K562 (cell line): ENCODE data around the gene RBBP8.

Experiments used
- ADNP ChIP-seq: fragments of 200-800 bp; sonication (Bioruptor generic); IDR thresholded peaks from 2 replicates; pipeline ENCODE4 v1.6.1; 2016; ENCODE audit warnings: missing genetic modification characterization, missing compliant biosample characterization
- ELF4 ChIP-seq: fragments of 450-650 bp; formaldehyde crosslinking; IDR thresholded peaks from 2 replicates; pipeline ENCODE4 v1.4.0; 2022; ENCODE audit warnings: missing genetic modification characterization
- EZH2 ChIP-seq: IDR thresholded peaks from 2 replicates; pipeline ENCODE4 v1.6.1; 2012; ENCODE audit warnings: low read depth, mild to moderate bottlenecking, inconsistent platforms, low read length, borderline replicate concordance
- FOS ChIP-seq: IDR thresholded peaks from 3 replicates; pipeline ENCODE4 v1.6.1; 2011; ENCODE audit not compliant: insufficient read length; ENCODE audit errors: extremely low read depth
- RFX5 ChIP-seq: IDR thresholded peaks from 2 replicates; pipeline ENCODE4 v1.6.1; 2011; ENCODE audit warnings: low read depth, mild to moderate bottlenecking, improper control_type of control experiment, low read length
- SAFB2 ChIP-seq: fragments of 200-400 bp; formaldehyde crosslinking; IDR thresholded peaks from 2 replicates; pipeline ENCODE4 v1.6.1; 2018; ENCODE audit warnings: borderline replicate concordance, low read length, low read depth, moderate library complexity; ENCODE audit not compliant: severe bottlenecking
- TOE1 ChIP-seq, 2 experiments: fragments of 450-650 bp in 1 of 2; sonication (generic) in 1 of 2; formaldehyde crosslinking in 1 of 2; IDR thresholded peaks; 2 replicates each; pipeline versions ENCODE4 v1.7.1 to v1.8.0; 2016 to 2022; ENCODE audit warnings: borderline replicate concordance in 2 of 2, mild to moderate bottlenecking in 2 of 2, antibody characterized with exemption in 1 of 2, inconsistent platforms in 1 of 2, low read depth in 1 of 2, missing genetic modification reagents in 1 of 2, moderate library complexity in 1 of 2
- ZNF311 ChIP-seq: fragments of 250-450 bp; sonication (Bioruptor Pico); IDR thresholded peaks from 2 replicates; pipeline ENCODE4 v1.4.0; 2020; ENCODE audit warnings: mild to moderate bottlenecking, moderate library complexity
- TF ChIP-seq, protein P1 (sequence below): IDR thresholded peaks from 3 replicates; pipeline ENCODE4 v1.6.1; 2011; ENCODE audit warnings: borderline replicate concordance, mild to moderate bottlenecking, moderate library complexity; ENCODE audit not compliant: insufficient read length; ENCODE audit errors: extremely low read depth
- TF ChIP-seq, protein P2 (sequence below), 3 experiments: IDR thresholded peaks in 2 of 3; conservative IDR thresholded peaks in 1 of 3; 2 replicates each; pipeline ENCODE4 v1.5.1; 2011 to 2012; ENCODE audit warnings: low read length in 3 of 3, mild to moderate bottlenecking in 3 of 3, control low read depth in 2 of 3, improper control_type of control experiment in 1 of 3, inconsistent platforms in 1 of 3, low read depth in 1 of 3, mixed read lengths in 1 of 3, moderate library complexity in 1 of 3; ENCODE audit not compliant: insufficient read depth in 2 of 3
- TF ChIP-seq, protein P3 (sequence below): fragments of 200-800 bp; sonication (Bioruptor generic); IDR thresholded peaks from 2 replicates; pipeline ENCODE4 v1.6.1; 2017; ENCODE audit warnings: missing genetic modification characterization, missing compliant biosample characterization
- TF ChIP-seq, protein P4 (sequence below): fragments of 450-650 bp; formaldehyde crosslinking; IDR thresholded peaks from 2 replicates; pipeline ENCODE4 v1.4.0; 2022; ENCODE audit warnings: missing genetic modification characterization
- TF ChIP-seq, protein P5 (sequence below), 2 experiments: fragments of 450-650 bp in 1 of 2; IDR thresholded peaks; 2 replicates each; pipeline ENCODE4 v1.6.1; 2011 to 2017; ENCODE audit warnings: low read depth in 2 of 2, antibody characterized with exemption in 1 of 2, borderline replicate concordance in 1 of 2, low read length in 1 of 2, mild to moderate bottlenecking in 1 of 2, mixed read lengths in 1 of 2; ENCODE audit not compliant: control insufficient read depth in 1 of 2

DNA sequence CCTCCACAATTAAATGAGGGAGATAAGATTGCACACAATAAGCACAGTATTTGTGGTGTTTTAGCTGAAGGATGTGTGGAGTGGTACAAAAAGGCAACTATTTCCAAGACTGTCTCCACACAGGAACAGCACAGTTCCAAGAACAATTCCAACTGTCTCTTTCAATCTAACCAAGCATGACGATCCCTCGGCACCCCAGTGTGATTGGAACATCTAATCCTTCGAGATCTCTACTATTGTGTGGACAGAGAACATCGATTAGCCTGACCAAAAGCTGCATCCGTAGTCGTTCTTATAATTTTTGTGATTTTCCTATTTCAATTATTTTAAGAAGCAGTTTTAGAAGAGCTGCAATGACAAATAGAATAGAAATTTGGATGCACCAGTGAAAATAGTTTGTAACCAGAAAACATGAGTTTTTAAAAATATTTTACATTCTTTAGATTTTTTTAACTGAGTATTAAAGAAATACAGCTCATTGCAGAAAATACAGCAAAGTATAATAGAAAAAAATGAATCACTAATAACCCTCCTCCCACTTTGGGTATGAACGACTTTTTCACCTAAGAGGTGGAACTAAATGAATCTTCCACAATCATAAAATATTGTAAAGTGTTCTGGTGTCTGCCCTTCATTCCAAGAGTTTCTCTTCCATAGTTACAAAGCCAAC, 125.8 kb downstream of the RBBP8 start:
- TF ChIP-seq, protein P1, sequence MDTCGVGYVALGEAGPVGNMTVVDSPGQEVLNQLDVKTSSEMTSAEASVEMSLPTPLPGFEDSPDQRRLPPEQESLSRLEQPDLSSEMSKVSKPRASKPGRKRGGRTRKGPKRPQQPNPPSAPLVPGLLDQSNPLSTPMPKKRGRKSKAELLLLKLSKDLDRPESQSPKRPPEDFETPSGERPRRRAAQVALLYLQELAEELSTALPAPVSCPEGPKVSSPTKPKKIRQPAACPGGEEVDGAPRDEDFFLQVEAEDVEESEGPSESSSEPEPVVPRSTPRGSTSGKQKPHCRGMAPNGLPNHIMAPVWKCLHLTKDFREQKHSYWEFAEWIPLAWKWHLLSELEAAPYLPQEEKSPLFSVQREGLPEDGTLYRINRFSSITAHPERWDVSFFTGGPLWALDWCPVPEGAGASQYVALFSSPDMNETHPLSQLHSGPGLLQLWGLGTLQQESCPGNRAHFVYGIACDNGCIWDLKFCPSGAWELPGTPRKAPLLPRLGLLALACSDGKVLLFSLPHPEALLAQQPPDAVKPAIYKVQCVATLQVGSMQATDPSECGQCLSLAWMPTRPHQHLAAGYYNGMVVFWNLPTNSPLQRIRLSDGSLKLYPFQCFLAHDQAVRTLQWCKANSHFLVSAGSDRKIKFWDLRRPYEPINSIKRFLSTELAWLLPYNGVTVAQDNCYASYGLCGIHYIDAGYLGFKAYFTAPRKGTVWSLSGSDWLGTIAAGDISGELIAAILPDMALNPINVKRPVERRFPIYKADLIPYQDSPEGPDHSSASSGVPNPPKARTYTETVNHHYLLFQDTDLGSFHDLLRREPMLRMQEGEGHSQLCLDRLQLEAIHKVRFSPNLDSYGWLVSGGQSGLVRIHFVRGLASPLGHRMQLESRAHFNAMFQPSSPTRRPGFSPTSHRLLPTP, result no peak
- TF ChIP-seq SAFB2 (no peak), RFX5 (no peak), ZNF311 (CRISPR knock-in tag) (no peak), FOS (no peak), ELF4 (no peak), ADNP (tag) (no peak), TOE1 (IDR thresholded peaks at IDR 0.05; ENCODE audit: borderline replicate concordance) (no peak), TOE1 (CRISPR knock-in tag; IDR thresholded peaks at IDR 0.05; ENCODE audit: borderline replicate concordance, low read depth) (no peak), EZH2 (no peak)
- TF ChIP-seq, protein P2, sequence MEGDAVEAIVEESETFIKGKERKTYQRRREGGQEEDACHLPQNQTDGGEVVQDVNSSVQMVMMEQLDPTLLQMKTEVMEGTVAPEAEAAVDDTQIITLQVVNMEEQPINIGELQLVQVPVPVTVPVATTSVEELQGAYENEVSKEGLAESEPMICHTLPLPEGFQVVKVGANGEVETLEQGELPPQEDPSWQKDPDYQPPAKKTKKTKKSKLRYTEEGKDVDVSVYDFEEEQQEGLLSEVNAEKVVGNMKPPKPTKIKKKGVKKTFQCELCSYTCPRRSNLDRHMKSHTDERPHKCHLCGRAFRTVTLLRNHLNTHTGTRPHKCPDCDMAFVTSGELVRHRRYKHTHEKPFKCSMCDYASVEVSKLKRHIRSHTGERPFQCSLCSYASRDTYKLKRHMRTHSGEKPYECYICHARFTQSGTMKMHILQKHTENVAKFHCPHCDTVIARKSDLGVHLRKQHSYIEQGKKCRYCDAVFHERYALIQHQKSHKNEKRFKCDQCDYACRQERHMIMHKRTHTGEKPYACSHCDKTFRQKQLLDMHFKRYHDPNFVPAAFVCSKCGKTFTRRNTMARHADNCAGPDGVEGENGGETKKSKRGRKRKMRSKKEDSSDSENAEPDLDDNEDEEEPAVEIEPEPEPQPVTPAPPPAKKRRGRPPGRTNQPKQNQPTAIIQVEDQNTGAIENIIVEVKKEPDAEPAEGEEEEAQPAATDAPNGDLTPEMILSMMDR (IDR thresholded peaks at IDR 0.05 in 2 of 3, conservative IDR thresholded peaks at IDR 0.05 in 1 of 3; ENCODE audit: insufficient read depth in 2 of 3, low read depth in 1 of 3, low read length in 3 of 3), result no peak
- TF ChIP-seq, protein P3, sequence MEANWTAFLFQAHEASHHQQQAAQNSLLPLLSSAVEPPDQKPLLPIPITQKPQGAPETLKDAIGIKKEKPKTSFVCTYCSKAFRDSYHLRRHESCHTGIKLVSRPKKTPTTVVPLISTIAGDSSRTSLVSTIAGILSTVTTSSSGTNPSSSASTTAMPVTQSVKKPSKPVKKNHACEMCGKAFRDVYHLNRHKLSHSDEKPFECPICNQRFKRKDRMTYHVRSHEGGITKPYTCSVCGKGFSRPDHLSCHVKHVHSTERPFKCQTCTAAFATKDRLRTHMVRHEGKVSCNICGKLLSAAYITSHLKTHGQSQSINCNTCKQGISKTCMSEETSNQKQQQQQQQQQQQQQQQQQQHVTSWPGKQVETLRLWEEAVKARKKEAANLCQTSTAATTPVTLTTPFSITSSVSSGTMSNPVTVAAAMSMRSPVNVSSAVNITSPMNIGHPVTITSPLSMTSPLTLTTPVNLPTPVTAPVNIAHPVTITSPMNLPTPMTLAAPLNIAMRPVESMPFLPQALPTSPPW (CRISPR knock-in tag), result no peak
- TF ChIP-seq, protein P4, sequence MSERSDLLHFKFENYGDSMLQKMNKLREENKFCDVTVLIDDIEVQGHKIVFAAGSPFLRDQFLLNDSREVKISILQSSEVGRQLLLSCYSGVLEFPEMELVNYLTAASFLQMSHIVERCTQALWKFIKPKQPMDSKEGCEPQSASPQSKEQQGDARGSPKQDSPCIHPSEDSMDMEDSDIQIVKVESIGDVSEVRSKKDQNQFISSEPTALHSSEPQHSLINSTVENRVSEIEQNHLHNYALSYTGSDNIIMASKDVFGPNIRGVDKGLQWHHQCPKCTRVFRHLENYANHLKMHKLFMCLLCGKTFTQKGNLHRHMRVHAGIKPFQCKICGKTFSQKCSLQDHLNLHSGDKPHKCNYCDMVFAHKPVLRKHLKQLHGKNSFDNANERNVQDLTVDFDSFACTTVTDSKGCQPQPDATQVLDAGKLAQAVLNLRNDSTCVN (CRISPR knock-in tag), result no peak
- TF ChIP-seq, protein P5, sequence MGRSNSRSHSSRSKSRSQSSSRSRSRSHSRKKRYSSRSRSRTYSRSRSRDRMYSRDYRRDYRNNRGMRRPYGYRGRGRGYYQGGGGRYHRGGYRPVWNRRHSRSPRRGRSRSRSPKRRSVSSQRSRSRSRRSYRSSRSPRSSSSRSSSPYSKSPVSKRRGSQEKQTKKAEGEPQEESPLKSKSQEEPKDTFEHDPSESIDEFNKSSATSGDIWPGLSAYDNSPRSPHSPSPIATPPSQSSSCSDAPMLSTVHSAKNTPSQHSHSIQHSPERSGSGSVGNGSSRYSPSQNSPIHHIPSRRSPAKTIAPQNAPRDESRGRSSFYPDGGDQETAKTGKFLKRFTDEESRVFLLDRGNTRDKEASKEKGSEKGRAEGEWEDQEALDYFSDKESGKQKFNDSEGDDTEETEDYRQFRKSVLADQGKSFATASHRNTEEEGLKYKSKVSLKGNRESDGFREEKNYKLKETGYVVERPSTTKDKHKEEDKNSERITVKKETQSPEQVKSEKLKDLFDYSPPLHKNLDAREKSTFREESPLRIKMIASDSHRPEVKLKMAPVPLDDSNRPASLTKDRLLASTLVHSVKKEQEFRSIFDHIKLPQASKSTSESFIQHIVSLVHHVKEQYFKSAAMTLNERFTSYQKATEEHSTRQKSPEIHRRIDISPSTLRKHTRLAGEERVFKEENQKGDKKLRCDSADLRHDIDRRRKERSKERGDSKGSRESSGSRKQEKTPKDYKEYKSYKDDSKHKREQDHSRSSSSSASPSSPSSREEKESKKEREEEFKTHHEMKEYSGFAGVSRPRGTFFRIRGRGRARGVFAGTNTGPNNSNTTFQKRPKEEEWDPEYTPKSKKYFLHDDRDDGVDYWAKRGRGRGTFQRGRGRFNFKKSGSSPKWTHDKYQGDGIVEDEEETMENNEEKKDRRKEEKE (IDR thresholded peaks at IDR 0.05; ENCODE audit: borderline replicate concordance in 1 of 2, control insufficient read depth in 1 of 2, low read depth in 2 of 2, low read length in 1 of 2), result no peak
